GM21526 (cell line): ENCODE measurements around the gene LMO7.
"Not testable (repeated sequence)": the region's sequence is repeated elsewhere in the genome, so short reads cannot be mapped to it uniquely, and the experiment has no call there.

Experiments
- ATAC-seq: cut with Tn5 transposase; IDR thresholded peaks from one replicate; pipeline ENCODE4 v1.9.1; 2021; ENCODE audit warnings: moderate library complexity; ENCODE audit not compliant: unreplicated experiment, low FRiP score

The LMO7 gene

DNA sequence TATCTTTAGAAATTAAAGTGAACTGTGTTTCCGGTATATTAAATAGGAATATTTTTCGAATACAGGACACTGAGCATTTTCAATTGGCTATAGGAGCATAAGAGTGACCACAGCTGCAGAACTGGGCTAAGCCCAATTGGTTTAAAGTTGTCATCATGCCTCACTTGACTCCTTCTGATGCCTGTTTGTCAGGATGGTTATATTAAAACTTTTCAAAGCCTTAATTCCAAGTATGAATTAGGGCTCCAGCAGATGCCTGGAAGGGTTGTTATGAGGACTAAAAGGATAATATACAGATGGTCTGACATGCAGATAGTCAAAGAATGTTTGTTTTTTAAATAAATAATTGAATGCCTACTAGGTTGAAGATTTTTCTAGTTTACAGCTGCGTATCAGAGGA, 100.0 kb downstream of the LMO7 start:
- no peak for ATAC-seq

DNA sequence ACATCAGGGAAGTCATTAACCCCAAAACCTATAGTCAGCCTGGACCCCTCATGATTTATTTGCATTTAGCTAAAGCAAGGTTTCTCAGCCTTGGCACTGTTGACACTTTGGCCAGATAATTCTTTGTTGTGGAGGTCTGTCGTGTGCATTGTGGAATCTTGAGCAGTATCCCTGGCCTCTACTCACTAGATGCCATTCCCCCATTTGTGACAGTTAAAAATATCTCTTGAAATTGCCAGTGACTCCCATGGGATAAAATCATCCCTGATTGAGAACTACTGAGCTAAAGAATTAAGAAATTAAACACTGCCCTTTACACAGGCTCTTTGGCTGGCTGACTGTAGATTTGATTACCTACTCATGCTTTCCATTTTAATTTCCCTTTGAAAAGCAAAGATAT, 102.7 kb downstream of the LMO7 start:
- ATAC-seq = no peak

DNA sequence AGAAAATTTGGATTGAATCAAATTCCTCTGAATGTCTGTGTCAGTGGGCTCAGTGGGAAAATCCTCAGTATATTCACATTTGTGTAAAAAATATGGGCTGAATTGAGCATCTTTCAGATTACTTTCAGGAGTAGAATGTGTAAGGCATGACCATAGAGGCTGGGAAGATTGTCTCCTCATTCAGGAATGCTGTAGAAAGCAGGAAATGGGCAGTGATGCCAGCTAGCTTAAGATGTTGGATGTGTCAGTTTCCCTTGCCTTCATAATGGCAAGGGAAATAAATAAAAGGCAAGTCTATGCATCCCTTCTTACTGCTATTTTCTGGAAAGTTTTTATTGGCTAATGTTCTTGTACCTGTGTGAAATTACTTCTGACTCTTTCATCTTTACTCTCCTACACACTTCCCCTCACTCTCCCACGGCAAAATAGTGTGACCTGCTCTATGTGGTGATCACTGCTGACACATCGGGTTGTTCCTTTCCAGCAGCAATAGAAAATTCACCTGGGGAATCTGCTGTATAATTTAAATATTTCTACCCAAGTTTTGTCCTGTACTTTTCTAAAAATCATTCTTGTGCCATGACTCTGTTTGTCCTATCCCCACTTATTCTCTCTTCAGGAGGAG, 103.2 kb downstream of the LMO7 start:
- ATAC-seq = peak; percentile 66

DNA sequence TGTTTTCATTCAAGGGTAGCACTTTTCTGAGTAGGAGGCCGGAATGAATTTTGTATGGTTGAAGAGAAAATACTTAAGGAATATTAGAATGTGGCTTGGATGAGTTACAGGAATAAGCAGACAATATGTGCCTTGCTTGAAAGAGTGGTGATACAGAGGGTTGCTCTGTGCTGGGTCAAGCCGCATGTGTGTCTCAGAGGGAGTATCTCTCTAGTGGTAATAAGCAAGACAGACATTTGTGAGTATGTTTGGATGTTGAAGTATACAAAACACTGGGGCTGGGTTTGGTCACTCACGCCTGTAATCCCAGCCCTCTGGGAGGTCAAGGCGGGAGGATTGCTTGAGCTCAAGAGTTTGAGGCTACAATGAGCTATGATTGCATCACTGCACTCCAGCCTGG, 103.9 kb downstream of the LMO7 start:
- ATAC-seq = no peak

DNA sequence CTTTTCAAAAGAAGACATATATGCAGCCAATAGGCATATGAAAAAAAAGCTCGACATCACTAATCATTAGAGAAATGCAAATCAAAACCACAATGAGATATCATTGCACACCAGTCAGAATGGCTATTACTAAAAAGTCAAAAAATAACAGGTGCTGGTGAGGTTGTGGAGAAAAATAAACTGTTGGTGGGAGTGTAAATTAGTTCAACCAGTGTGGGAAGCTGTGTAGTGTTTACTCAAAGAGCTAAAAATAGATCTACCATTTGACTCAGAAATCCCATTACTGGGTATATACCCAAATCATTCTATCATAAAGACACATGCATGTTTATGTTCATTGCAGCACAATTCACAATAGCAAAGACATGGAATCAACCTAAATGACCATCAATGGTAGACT, 106.9 kb downstream of the LMO7 start:
- not testable (repeated sequence) for ATAC-seq

DNA sequence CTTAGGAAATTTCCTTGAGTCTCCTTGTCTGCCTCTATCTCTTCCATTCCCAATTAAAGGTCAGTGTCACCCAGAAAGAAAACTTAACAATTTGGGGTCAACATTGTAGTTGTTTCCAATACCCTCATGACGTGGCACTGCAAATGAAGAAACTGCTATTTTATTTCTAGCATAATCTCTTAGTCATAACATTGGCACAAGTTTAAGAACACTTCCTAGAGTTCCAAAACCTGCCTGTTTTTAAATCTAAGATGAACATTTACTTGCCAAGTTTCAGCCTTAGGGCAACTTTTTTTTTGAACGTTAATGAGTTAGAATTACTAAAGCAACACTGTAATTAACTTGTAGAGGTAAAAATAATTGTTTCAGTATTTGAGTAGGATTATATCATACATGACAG, 108.0 kb downstream of the LMO7 start:
- ATAC-seq = no peak

DNA sequence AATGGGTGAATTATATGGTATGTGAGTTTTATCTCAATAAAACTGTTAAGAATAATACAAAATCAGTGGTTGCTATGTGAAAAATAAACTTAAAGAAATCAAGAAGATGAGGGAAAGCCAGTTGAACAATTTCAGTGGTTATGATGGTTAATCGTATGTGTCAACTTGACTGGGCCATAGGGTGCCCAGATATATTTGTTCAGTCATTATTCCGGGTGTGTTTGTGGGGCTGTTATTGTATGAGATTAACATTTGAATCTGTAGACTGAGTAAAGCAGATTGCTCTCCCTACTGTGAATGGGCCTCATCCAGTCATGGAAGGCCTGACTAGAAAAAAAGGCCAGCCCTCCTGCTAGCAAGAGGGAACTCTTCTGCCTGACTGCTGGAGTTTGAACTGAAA, 109.3 kb downstream of the LMO7 start:
- ATAC-seq = no peak

DNA sequence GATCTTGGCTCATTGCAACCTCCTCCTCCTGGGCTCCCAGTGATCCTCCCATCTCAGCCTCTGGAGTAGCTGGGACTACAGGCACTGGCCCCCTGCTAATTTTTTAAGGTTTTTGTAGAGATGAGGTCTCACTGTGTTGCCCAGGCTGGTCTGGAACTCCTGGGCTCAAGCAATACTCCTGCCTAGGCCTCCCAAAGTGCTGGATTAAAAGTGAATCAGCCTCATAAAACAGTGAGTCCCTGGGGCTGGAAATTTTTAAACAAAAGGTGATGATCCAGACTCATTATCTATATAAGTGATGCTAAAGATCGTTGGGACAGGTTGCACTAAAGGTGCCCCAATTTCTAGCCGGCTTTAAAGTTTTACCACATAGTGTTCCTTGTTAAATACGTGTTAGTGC, 112.7 kb downstream of the LMO7 start:
- no peak for ATAC-seq

DNA sequence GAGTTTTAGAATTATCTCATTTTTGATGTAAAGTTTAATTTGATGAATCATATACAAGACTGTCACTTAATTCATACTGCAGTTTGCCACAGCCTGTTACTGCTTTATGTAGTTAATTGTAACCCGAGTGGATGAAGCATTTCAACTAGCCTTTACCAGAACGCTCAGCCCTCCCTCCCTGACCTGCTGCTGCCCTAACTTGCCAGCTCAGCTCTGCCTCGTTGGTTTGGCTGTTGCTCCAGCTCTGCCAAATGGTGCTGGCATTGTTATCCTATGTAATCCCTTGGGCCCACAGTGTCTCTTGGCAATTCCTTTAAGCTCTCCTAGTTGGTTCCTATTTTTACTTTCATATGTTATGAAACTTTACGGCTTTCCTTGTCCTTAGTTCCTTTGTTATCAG, 113.3 kb downstream of the LMO7 start:
- ATAC-seq = no peak

DNA sequence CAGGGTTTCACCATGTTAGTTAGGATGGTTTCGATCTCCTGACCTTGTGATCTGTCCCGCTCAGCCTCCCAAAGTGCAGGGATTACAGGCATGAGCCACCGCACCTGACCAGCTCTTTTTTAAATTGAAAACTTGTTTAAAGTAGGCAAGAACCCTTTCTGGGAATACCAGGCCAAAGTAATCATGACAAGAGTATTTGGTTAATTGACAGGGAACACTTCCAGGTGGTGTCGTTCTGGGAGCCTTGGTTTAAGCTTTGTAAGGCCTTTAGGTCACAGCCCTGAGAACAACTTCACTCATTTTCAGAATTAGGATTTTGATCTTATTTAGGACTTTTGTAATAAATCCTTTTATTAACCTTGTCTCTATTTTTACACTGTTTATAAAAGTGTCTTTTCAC, 115.2 kb downstream of the LMO7 start:
- no peak for ATAC-seq

DNA sequence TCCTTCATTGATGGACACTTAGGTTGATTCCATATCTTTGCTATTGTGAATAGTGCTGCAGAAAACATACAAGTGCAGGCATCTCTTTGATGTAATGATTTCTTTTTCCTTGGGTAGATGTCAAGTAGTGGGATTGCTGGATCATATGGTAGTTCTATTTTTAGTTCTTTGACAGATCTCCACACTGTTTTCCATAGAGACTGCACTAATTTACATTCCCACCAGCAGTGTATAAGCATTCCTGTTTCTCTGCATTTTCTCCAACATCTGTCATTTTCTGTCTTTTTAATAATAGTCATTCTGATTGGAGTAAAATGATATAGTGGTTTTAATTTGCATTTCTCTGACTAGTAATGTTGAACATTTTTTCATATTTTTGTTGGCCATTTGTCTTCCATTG, 116.7 kb downstream of the LMO7 start:
- no peak for ATAC-seq

DNA sequence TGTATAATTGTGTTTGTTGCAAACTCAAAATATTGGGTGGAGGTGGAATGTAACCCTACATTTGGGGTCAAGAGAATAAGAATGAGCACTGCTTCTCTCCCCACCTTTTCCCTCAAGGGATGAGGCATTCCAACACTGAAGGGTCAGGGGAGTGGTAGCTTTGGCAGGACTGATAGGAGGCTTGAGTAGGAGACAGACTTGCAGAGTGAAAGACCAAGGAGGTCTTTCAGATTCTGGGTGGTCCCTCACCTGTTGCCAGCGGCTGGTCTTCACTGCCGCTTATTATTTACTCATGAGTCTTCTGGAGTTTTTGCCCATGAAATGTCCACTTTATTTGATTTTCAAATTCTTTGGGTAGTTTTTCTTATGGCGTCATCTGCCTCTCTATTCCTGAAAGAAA, 118.8 kb downstream of the LMO7 start:
- no peak for ATAC-seq

DNA sequence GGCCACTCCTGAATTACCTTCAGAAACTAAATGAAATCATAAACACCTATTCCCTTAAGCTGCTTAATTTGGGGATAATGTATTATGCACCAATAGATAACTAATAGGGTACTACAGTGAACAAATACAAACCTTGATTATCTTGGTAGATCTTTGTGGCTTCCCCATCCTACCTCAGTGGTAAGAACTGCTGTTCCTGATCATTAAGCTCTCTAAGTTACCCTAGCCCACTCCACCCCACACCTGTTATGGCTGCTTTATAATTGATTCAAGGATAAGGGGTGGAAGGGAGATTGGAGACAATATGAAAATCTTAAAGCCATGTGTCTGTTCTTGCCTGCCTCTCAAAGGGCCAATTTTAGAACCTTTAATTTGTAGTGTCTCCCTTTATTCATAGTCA, 121.2 kb downstream of the LMO7 start:
- no peak for ATAC-seq

DNA sequence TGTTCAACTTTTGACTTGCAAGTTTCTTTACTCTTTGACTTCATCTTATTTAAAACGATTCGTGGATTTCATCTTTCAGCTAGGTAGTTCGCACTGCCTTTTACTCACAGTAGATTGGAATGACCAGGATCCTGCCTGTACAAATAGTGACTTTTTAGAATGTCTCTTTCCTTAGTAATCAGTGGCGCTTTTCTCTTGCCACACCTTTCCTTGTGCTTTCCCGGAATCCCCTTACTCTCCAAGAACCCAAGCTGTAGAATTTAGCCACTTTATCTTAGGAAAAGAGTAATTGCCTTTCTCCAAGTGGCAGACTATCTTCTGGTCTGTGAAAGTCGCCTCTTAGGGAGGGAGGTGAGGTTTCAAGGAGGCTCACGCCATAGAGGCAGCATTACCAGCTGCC, 123.4 kb downstream of the LMO7 start:
- ATAC-seq = no peak

DNA sequence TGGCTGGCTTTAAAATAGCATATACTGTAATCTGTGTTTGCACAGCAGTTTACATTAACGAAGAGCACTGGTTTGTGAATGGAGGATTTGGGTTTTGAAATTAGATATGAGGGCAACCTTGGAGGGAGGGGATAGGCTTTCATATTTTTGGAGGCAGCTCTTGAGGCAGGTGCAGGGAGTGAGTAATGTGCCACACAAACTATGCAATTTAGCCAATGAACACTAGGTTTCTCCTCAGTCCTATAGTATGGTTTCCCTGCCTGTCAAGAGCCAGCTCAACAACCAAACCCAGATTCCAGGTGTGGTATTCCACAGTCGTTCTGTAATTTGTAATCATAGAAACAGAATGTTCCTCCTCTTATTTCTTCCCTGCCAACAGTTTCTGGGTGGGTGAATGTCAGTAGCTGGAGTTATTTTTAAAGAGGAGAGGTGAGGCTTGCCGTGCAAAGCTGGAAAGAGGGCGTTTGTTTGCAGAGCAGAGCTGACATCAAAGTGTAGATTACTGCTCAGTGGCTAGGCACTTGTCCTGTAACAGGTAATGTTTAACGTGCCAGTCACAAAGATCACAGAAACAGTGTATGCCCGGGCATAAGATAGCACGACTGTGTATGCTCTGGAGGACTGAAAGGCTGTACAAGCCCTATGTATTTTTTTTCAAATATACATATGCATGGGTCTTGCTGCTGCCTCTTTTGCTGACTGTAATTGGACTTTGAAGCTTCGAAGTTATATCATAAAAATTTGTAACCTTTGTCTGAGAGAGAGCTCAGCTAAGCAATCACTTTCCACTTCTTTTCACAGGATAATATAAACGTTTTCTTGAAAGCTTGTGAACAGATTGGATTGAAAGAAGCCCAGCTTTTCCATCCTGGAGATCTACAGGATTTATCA, 124.2 kb downstream of the LMO7 start:
- no peak for ATAC-seq

DNA sequence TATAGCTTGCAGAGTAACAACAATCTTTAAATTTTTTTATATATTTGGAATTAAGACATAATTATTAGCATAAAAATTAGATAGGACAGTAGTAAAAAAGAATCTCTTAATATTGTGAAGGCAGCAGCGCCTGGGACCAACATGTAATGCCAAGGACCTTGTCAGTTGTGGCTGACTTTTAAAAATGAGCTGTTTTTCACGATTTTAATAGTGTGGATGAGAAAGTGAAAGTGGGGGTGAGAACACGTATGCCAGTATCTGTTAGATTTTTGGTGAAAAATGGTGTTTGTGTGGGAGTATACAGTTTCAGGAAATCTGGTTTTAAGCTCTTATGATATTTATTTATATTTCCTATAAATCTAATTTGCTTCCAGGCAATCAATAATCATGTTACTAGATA, 125.2 kb downstream of the LMO7 start:
- ATAC-seq = peak; percentile 32

DNA sequence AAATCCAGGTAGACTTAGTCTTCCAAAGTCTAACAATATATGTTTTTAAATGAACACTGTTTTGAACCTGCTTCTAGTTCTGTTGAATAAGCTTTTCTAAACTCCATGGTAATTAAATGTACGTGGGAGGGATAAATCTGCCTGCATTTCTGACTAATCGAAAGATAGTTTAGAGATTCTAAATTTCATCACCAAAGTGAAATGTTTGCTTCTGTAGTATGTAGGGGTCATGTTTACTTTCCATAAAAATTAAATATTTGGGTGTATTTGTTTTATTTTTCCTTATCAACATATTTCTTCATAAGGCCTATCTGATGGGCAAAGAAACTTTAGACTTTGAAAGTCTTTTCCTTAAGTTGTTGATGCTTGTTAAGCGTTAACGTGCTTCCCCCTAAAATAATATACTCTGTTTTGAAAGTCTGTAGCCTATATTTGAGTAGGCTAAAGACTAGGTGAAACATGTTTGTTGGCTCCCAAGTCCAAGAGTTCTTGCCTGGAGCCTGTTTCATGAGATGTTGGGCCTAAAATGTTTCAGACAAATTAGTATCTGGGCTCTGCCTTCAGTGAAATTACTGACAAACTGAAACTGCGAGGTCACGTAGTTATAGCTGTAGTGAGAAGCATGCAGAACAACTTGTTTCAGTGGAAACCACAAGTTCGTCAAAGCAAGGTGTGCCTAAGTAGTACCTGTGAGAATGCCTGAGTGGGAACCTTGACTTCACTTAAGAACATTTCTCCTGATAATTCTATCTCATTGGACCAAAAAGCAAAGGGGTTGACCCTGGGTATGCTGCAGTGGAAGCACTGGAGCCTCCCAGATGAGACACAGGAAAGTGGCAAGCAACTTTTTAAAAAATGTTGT, 126.2 kb downstream of the LMO7 start:
- ATAC-seq = peak; percentile 97

DNA sequence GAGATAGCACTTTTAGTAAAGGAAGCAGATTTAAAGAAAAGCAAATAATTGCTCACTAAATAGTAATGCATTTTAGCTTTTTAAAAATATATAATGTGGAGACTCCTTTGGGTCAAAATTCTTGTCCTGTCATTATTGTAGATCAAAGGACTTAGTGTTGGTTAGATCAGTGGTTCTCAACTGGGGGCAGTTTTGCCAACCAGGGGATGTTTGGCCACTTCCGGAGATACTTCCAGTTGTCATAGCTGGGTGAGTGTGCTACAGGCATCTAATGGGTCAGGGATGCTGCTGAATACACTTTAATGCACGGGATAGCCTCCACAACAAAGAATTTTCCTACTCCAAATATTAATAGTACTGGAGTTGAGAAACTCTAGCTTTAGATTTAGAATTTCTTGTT, 126.8 kb downstream of the LMO7 start:
- ATAC-seq = no peak

DNA sequence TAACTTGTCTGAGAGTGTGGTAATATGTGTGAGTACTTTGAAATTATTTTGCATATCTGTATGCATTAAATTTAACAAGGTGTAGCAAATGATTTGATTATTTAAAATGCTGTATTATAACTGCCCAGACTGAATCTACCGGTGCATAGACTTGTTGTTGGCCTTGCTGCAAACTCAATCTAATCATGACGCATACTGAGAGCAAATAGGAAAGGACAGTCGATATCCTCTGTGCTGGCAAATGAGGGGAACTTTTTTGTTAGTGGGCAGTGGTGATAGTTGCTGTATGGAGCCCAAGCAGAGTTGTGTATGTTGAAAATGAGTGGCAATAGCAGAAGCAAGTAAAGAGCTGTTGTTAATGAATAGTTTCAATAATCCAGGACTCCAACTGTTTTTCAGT, 127.4 kb downstream of the LMO7 start:
- ATAC-seq = no peak

DNA sequence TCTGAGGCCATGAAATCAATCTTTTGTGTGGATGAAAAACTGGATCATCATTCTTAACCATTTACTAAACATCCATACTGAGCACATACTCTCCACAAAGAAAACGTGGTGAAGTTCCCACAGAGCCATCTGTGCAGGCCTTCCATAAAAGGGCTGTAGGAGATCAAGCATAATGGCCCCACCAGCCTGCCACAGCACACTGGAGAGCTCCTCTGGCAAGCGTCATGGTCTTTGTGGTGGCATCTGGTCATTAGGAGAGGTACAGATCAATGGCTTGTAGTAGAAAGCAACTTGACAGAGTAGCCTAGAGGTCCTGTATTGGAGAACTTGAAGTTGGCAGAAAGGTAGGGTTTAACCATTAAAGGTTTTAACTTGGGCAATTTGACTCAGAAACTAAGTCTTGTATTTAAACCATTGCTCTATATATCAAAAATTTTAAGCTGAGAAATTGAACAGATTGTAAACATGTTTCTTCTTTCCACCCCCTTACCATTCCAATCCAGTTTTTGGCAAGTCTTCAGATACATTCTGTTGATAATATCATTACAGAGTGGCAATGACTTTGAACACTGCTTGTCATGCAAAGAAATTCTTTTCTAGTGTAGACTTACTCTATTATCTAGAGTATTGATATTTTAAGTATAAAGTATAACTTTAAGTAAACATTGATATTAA, 128.3 kb downstream of the LMO7 start:
- ATAC-seq = no peak

DNA sequence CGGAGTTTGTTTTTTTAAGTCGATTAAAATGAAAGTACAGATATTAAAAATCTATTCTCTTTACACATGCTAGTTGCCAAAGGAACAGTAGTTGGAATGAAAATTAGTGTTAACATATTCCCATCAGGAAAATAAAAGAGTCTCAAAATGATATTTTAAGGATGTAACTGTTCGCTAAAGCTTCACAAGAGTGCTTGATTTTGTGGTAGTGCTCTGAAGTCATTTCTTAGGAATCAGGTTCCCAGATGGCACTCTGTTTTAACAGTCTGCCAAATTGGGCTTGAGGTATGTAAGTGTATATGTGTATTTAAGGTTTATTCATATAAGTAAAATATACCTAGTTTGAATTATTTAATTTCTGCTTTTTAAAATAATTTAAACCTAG, 128.8 kb downstream of the LMO7 start:
- ATAC-seq = no peak
